ENCODE data around the gene HTR5A. TPM values are rescaled to one million over a fixed set of nuclear protein-coding genes. Genes with fewer than 3 reads are reported as not detected.

The HTR5A gene
- total and polyA plus RNA-seq, 2 experiments from 2014 or later: not detected

- H3K79me2 ChIP-seq: no peaks in the 10 kb centered on the region
- H3K9me2 ChIP-seq (replicated peaks; ENCODE audit: insufficient read depth): no peaks in the 10 kb centered on the region
- DNase-seq (ENCODE audit: low spot score): no peak
- H3K4me2 ChIP-seq: no peak overlapping the region
- H3K27ac ChIP-seq: no peak overlapping the region
- 92% methylated on average over 39 of the region's 43 CpGs for WGBS (ENCODE audit: low lambda C conversion rate, missing lambda C conversion rate)
- no peaks in the 10 kb centered on the region for H4K20me1 ChIP-seq (ENCODE audit: insufficient read depth, poor library complexity, severe bottlenecking)
- no peaks in the 10 kb centered on the region for H3K9me3 ChIP-seq (ENCODE audit: low read depth)
- H3K4me3 ChIP-seq: no peak overlapping the region
- H3K4me1 ChIP-seq (ENCODE audit: insufficient read depth): no peaks in the 10 kb centered on the region
- no peak overlapping the region for H2AFZ ChIP-seq
- H3K36me3 ChIP-seq (replicated peaks; ENCODE audit: insufficient read depth, low read depth): no peaks in the 10 kb centered on the region
- H3K27me3 ChIP-seq: peaks cover 8% of the 10 kb centered on the region
- TF ChIP-seq, protein P1, sequence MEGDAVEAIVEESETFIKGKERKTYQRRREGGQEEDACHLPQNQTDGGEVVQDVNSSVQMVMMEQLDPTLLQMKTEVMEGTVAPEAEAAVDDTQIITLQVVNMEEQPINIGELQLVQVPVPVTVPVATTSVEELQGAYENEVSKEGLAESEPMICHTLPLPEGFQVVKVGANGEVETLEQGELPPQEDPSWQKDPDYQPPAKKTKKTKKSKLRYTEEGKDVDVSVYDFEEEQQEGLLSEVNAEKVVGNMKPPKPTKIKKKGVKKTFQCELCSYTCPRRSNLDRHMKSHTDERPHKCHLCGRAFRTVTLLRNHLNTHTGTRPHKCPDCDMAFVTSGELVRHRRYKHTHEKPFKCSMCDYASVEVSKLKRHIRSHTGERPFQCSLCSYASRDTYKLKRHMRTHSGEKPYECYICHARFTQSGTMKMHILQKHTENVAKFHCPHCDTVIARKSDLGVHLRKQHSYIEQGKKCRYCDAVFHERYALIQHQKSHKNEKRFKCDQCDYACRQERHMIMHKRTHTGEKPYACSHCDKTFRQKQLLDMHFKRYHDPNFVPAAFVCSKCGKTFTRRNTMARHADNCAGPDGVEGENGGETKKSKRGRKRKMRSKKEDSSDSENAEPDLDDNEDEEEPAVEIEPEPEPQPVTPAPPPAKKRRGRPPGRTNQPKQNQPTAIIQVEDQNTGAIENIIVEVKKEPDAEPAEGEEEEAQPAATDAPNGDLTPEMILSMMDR (IDR thresholded peaks at IDR 0.05; ENCODE audit: poor library complexity): no peak
- TF ChIP-seq EZH2 (IDR thresholded peaks at IDR 0.05; ENCODE audit: borderline replicate concordance) (no peak), EZH2phosphoT487 (IDR thresholded peaks at IDR 0.05; ENCODE audit: low read depth, severe bottlenecking, unreplicated experiment) (no peak)
These were observed 1.1 kb downstream of the HTR5A start for GRCh38 chr7:155071121-155071651.

- H3K27me3 ChIP-seq: peaks cover 8% of the 10 kb centered on the region
- no peaks in the 10 kb centered on the region for H4K20me1 ChIP-seq (ENCODE audit: insufficient read depth, poor library complexity, severe bottlenecking)
- H3K79me2 ChIP-seq: no peaks in the 10 kb centered on the region
- TF ChIP-seq, protein P1 (IDR thresholded peaks at IDR 0.05; ENCODE audit: poor library complexity): no peak
- TF ChIP-seq EZH2 (IDR thresholded peaks at IDR 0.05; ENCODE audit: borderline replicate concordance) (no peak), EZH2phosphoT487 (IDR thresholded peaks at IDR 0.05; ENCODE audit: low read depth, severe bottlenecking, unreplicated experiment) (no peak)
- no peaks in the 10 kb centered on the region for H3K9me2 ChIP-seq (replicated peaks; ENCODE audit: insufficient read depth)
- H3K4me2 ChIP-seq: no peak overlapping the region
- H3K9me3 ChIP-seq (ENCODE audit: low read depth): no peaks in the 10 kb centered on the region
- H3K4me1 ChIP-seq (ENCODE audit: insufficient read depth): no peaks in the 10 kb centered on the region
- no peak overlapping the region for H2AFZ ChIP-seq
- H3K4me3 ChIP-seq: no peak overlapping the region
- H3K27ac ChIP-seq: no peak overlapping the region
- DNase-seq (ENCODE audit: low spot score): no peak
- WGBS (ENCODE audit: low lambda C conversion rate, missing lambda C conversion rate): 82% methylated on average over 8 of the region's 8 CpGs
- no peaks in the 10 kb centered on the region for H3K36me3 ChIP-seq (replicated peaks; ENCODE audit: insufficient read depth, low read depth)
These were observed 1.9 kb downstream of the HTR5A start for GRCh38 chr7:155071916-155072571.

- H3K27me3 ChIP-seq: peaks cover 8% of the 10 kb centered on the region
- TF ChIP-seq EZH2phosphoT487 (IDR thresholded peaks at IDR 0.05; ENCODE audit: low read depth, severe bottlenecking, unreplicated experiment): no peak
- H4K20me1 ChIP-seq (ENCODE audit: insufficient read depth, poor library complexity, severe bottlenecking): no peaks in the 10 kb centered on the region
- DNase-seq (ENCODE audit: low spot score): no peak
- no peaks in the 10 kb centered on the region for H3K9me2 ChIP-seq (replicated peaks; ENCODE audit: insufficient read depth)
- no peak overlapping the region for H3K27ac ChIP-seq
- no peaks in the 10 kb centered on the region for H3K9me3 ChIP-seq (ENCODE audit: low read depth)
- H3K4me2 ChIP-seq: no peak overlapping the region
- no peak overlapping the region for H2AFZ ChIP-seq
- no peaks in the 10 kb centered on the region for H3K4me1 ChIP-seq (ENCODE audit: insufficient read depth)
- H3K4me3 ChIP-seq: no peak overlapping the region
- H3K79me2 ChIP-seq: no peaks in the 10 kb centered on the region
- H3K36me3 ChIP-seq (replicated peaks; ENCODE audit: insufficient read depth, low read depth): no peaks in the 10 kb centered on the region
These were observed 3.8 kb downstream of the HTR5A start for GRCh38 chr7:155073922-155074321.

DNA sequence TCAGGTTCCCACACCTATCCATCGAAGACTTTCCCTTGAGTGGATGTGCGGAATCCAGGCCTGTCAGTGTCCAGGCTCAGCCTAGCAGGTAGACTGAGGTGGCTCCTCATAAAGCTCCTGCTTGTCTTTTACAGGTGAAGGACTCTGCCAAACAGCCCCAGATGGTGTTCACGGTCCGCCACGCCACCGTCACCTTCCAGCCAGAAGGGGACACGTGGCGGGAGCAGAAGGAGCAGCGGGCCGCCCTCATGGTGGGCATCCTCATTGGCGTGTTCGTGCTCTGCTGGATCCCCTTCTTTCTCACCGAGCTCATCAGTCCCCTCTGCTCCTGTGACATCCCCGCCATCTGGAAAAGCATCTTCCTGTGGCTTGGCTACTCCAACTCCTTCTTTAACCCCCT is 13.9 kb downstream of the HTR5A start:
- Histone ChIP-seq H3K4me2 (no peak overlapping the region), H4K20me1 (ENCODE audit: insufficient read depth, poor library complexity, severe bottlenecking) (no peaks in the 10 kb centered on the region), H3K27ac (no peak overlapping the region), H3K4me3 (no peak overlapping the region), H3K4me1 (ENCODE audit: insufficient read depth) (no peaks in the 10 kb centered on the region), H2AFZ (no peak overlapping the region), H3K36me3 (replicated peaks; ENCODE audit: insufficient read depth, low read depth) (no peaks in the 10 kb centered on the region), H3K9me3 (ENCODE audit: low read depth) (no peaks in the 10 kb centered on the region), H3K9me2 (replicated peaks; ENCODE audit: insufficient read depth) (no peaks in the 10 kb centered on the region), H3K27me3 (peaks cover 4% of the 10 kb centered on the region), H3K79me2 (no peaks in the 10 kb centered on the region)
- WGBS (ENCODE audit: low lambda C conversion rate, missing lambda C conversion rate): 95% methylated on average over 14 of the region's 14 CpGs
- TF ChIP-seq EZH2phosphoT487 (IDR thresholded peaks at IDR 0.05; ENCODE audit: low read depth, severe bottlenecking, unreplicated experiment): no peak
- no peak for DNase-seq (ENCODE audit: low spot score)
